GM23338 (cell line): ENCODE results near the gene ACCSL. TPM values are rescaled to one million over a fixed set of nuclear protein-coding genes. Genes with fewer than 3 reads are reported as not detected.

Experiments
- ATAC-seq: fragments of 200-7000 bp; cut with Tn5 transposase; 3 replicates; pipeline ENCODE4 v1.9.1; 2020
- DNase-seq: peaks from one replicate; pipeline ENCODE4 v3.0.0-alpha.2; 2015; ENCODE audit warnings: low spot score
- H2AFZ ChIP-seq: fragments of 200-600 bp; sonication (generic); 2 replicates; pipeline ENCODE4 v1.8.0; 2016; ENCODE audit warnings: antibody characterized with exemption, mild to moderate bottlenecking, moderate library complexity
- H3F3A ChIP-seq: fragments of 200-600 bp; sonication (generic); replicated peaks from 2 replicates; pipeline ENCODE4 v1.8.0; 2017; ENCODE audit warnings: antibody characterized with exemption, mixed run types, low read depth
- H3K27ac ChIP-seq: fragments of 200-600 bp; sonication (generic); 2 replicates; pipeline ENCODE4 v1.6.1; 2016; ENCODE audit warnings: low read depth
- H3K27me3 ChIP-seq: fragments of 200-600 bp; sonication (generic); 2 replicates; pipeline ENCODE4 v1.8.0; 2016; ENCODE audit warnings: mild to moderate bottlenecking, mixed run types, moderate library complexity; ENCODE audit not compliant: insufficient read depth
- H3K36me3 ChIP-seq: fragments of 200-600 bp; sonication (generic); 2 replicates; pipeline ENCODE4 v1.8.0; 2016; ENCODE audit warnings: mild to moderate bottlenecking; ENCODE audit not compliant: insufficient read depth
- H3K4me1 ChIP-seq: fragments of 200-600 bp; sonication (generic); 2 replicates; pipeline ENCODE4 v1.8.0; 2016; ENCODE audit warnings: mild to moderate bottlenecking, moderate library complexity; ENCODE audit not compliant: insufficient read depth
- H3K4me2 ChIP-seq: fragments of 200-600 bp; sonication (generic); 2 replicates; pipeline ENCODE4 v1.7.1; 2017; ENCODE audit warnings: mixed run types
- H3K4me3 ChIP-seq: fragments of 200-600 bp; sonication (generic); 2 replicates; pipeline ENCODE4 v1.6.1; 2016; ENCODE audit warnings: mixed run types
- H3K79me2 ChIP-seq: fragments of 200-600 bp; sonication (generic); replicated peaks from 2 replicates; pipeline ENCODE4 v1.8.0; 2017; ENCODE audit warnings: mild to moderate bottlenecking; ENCODE audit not compliant: insufficient read depth
- H3K9me2 ChIP-seq: fragments of 200-600 bp; sonication (generic); 2 replicates; pipeline ENCODE4 v1.8.0; 2017; ENCODE audit not compliant: insufficient read depth
- H4K20me1 ChIP-seq: fragments of 200-600 bp; sonication (generic); replicated peaks from 2 replicates; pipeline ENCODE4 v1.8.0; 2017; ENCODE audit warnings: mild to moderate bottlenecking; ENCODE audit not compliant: insufficient read depth
- H3K27ac Mint-ChIP-seq: 2 replicates; pipeline ENCODE4 v1.8.0; 2020; ENCODE audit warnings: inconsistent platforms, mild to moderate bottlenecking, moderate library complexity, mixed read lengths
- H3K27me3 Mint-ChIP-seq: 3 replicates; pipeline ENCODE4 v1.8.0; 2022; ENCODE audit warnings: low read depth, mild to moderate bottlenecking, moderate library complexity, mixed read lengths, inconsistent platforms; ENCODE audit not compliant: insufficient read depth, poor library complexity
- H3K36me3 Mint-ChIP-seq: 3 replicates; pipeline ENCODE4 v1.8.0; 2021; ENCODE audit warnings: low read depth, mild to moderate bottlenecking, inconsistent platforms, moderate library complexity, mixed read lengths
- H3K4me1 Mint-ChIP-seq: 3 replicates; pipeline ENCODE4 v1.8.0; 2020; ENCODE audit warnings: mild to moderate bottlenecking, inconsistent platforms, mixed read lengths
- H3K4me3 Mint-ChIP-seq: 3 replicates; pipeline ENCODE4 v1.8.0; 2021; ENCODE audit warnings: moderate library complexity, mild to moderate bottlenecking, inconsistent platforms, mixed read lengths
- H3K9me3 Mint-ChIP-seq: 3 replicates; pipeline ENCODE4 v1.8.0; 2020; ENCODE audit warnings: moderate library complexity, mild to moderate bottlenecking, inconsistent platforms, mixed read lengths
- CREB1 ChIP-seq: fragments of 250-450 bp; sonication (Bioruptor Pico); IDR thresholded peaks from 2 replicates; pipeline ENCODE4 v1.5.0; 2020; ENCODE audit warnings: low read depth, mild to moderate bottlenecking, moderate library complexity
- ETS1 ChIP-seq: IDR thresholded peaks from 2 replicates; pipeline ENCODE4 v1.6.1; 2016; ENCODE audit warnings: antibody characterized with exemption
- EZH2 ChIP-seq: fragments of 200-600 bp; sonication (generic); IDR thresholded peaks from one replicate; pipeline ENCODE4 v1.8.0; 2017; ENCODE audit warnings: antibody characterized with exemption, mild to moderate bottlenecking, low read depth; ENCODE audit not compliant: unreplicated experiment
- EZH2phosphoT487 ChIP-seq: fragments of 200-600 bp; sonication (generic); IDR thresholded peaks from one replicate; pipeline ENCODE4 v1.8.1; 2018; ENCODE audit warnings: antibody characterized with exemption; ENCODE audit not compliant: unreplicated experiment
- JUNB ChIP-seq: IDR thresholded peaks from one replicate; pipeline ENCODE4 v1.6.1; 2016; ENCODE audit warnings: antibody characterized with exemption; ENCODE audit not compliant: unreplicated experiment
- NANOG ChIP-seq: IDR thresholded peaks from 2 replicates; pipeline ENCODE4 v1.6.1; 2016; ENCODE audit warnings: antibody characterized with exemption, borderline replicate concordance
- POLR2AphosphoS5 ChIP-seq: IDR thresholded peaks from 2 replicates; pipeline ENCODE4 v1.6.1; 2016; ENCODE audit warnings: antibody characterized with exemption, low read depth
- REST ChIP-seq: IDR thresholded peaks from one replicate; pipeline ENCODE4 v1.6.1; 2018; ENCODE audit warnings: antibody characterized with exemption; ENCODE audit not compliant: unreplicated experiment
- STAT1 ChIP-seq: IDR thresholded peaks from one replicate; pipeline ENCODE4 v1.6.1; 2016; ENCODE audit warnings: antibody characterized with exemption; ENCODE audit not compliant: unreplicated experiment
- ZNF114 ChIP-seq: fragments of 250-450 bp; sonication (Bioruptor Pico); IDR thresholded peaks from 2 replicates; pipeline ENCODE4 v1.5.0; 2020; ENCODE audit warnings: mild to moderate bottlenecking, moderate library complexity
- ZNF462 ChIP-seq: fragments of 250-450 bp; sonication (Bioruptor Pico); IDR thresholded peaks from 2 replicates; pipeline ENCODE4 v1.5.0; 2020; ENCODE audit warnings: mild to moderate bottlenecking, moderate library complexity
- polyA plus RNA-seq: library from polyadenylated mRNA; unstranded; fragments of >200 nt; fragmentation: Nextera tagmentation; extraction: Ambion mirVana; gene quantifications from 2 replicates; pipeline ENCODE4 v1.2.1, GENCODE V29; 2016
- total RNA-seq: library from RNA; depleted of rRNA; stranded (reverse); fragments of >200 nt; shearing (Covaris generic); gene quantifications from 2 replicates; pipeline ENCODE4 v1.2.3, GENCODE V29; 2014

The ACCSL gene
- total and polyA plus RNA-seq, 2 experiments from 2014 or later: not detected

- H3K27ac Mint-ChIP-seq: no peak overlapping the region
- ATAC-seq (no peak), DNase-seq (no peak)
- H3K4me2 ChIP-seq: no peak overlapping the region
- H3K4me1 Mint-ChIP-seq: peaks cover 17% of the 10 kb centered on the region
- H3K4me3 Mint-ChIP-seq: no peak overlapping the region
- TF ChIP-seq ZNF114 (CRISPR knock-in tag) (no peak), ETS1 (no peak)
- no peaks in the 10 kb centered on the region for H3K79me2 ChIP-seq
- H3K4me1 ChIP-seq: peaks cover 15% of the 10 kb centered on the region
- H3K9me3 Mint-ChIP-seq: peaks cover 9% of the 10 kb centered on the region; the same call in 2 of the 3 replicates
- H3K27me3 ChIP-seq: no peaks in the 10 kb centered on the region
- no peaks in the 10 kb centered on the region; the same call in 2 of the 3 replicates for H3K36me3 Mint-ChIP-seq
- no peak overlapping the region for H2AFZ ChIP-seq
- no peaks in the 10 kb centered on the region; the same call in 1 of the 2 replicates for H3K9me2 ChIP-seq
- no peak overlapping the region for H3K27ac ChIP-seq
- peaks cover 10% of the 10 kb centered on the region for H3K27me3 Mint-ChIP-seq
- H3F3A ChIP-seq: no peaks in the 10 kb centered on the region
- no peaks in the 10 kb centered on the region for H3K36me3 ChIP-seq
- no peaks in the 10 kb centered on the region for H4K20me1 ChIP-seq
- no peak overlapping the region for H3K4me3 ChIP-seq
Observed at GRCh38 chr11:44028816-44029506, 18.8 kb upstream of the ACCSL start.

GRCh38 chr11:44029507-44029845 lies 18.3 kb upstream of the ACCSL start:
- H4K20me1 ChIP-seq: no peaks in the 10 kb centered on the region
- ATAC-seq (no peak; the same call in 2 of the 3 replicates), DNase-seq (no peak)
- Mint-ChIP-seq H3K4me3 (no peak overlapping the region), H3K4me1 (peaks cover 17% of the 10 kb centered on the region), H3K27ac (no peak overlapping the region), H3K9me3 (peaks cover 4% of the 10 kb centered on the region; the same call in 2 of the 3 replicates), H3K27me3 (peaks cover 10% of the 10 kb centered on the region), H3K36me3 (no peaks in the 10 kb centered on the region; the same call in 2 of the 3 replicates)
- no peak overlapping the region for H3K4me3 ChIP-seq
- H3K27me3 ChIP-seq: no peaks in the 10 kb centered on the region
- no peak overlapping the region for H3K27ac ChIP-seq
- no peaks in the 10 kb centered on the region for H3K36me3 ChIP-seq
- H2AFZ ChIP-seq: no peak overlapping the region
- H3K4me2 ChIP-seq: no peak overlapping the region
- H3K4me1 ChIP-seq: peaks cover 15% of the 10 kb centered on the region
- H3K79me2 ChIP-seq: no peaks in the 10 kb centered on the region
- H3K9me2 ChIP-seq: no peaks in the 10 kb centered on the region; the same call in 1 of the 2 replicates
- H3F3A ChIP-seq: no peaks in the 10 kb centered on the region
- TF ChIP-seq NANOG (no peak), JUNB (no peak), CREB1 (CRISPR knock-in tag) (no peak), EZH2 (no peak), STAT1 (no peak), ZNF462 (CRISPR knock-in tag) (no peak), ZNF114 (CRISPR knock-in tag) (no peak), EZH2phosphoT487 (no peak), REST (no peak), POLR2AphosphoS5 (no peak)
